Epithelial cell of esophagus (primary cell): Measurements from ENCODE around the gene ZNF33A.
"Not testable (repeated sequence)": the region's sequence is repeated elsewhere in the genome, so short reads cannot be mapped to it uniquely, and the experiment has no call there.

Experiments used
- DNase-seq: peaks from one replicate; pipeline ENCODE4 v3.0.0; 2010; ENCODE audit warnings: low read depth
- H3K4me3 ChIP-seq: 2 replicates; pipeline ENCODE4 v1.5.1; 2011; ENCODE audit warnings: mild to moderate bottlenecking, low read length, control low read depth
- TF ChIP-seq, protein P1 (sequence below): IDR thresholded peaks from 2 replicates; pipeline ENCODE4 v1.5.1; 2011; ENCODE audit warnings: low read depth, mild to moderate bottlenecking, low read length, control low read depth, inconsistent platforms; ENCODE audit not compliant: insufficient read depth; ENCODE audit errors: missing control alignments

Gene ZNF33A

DNA sequence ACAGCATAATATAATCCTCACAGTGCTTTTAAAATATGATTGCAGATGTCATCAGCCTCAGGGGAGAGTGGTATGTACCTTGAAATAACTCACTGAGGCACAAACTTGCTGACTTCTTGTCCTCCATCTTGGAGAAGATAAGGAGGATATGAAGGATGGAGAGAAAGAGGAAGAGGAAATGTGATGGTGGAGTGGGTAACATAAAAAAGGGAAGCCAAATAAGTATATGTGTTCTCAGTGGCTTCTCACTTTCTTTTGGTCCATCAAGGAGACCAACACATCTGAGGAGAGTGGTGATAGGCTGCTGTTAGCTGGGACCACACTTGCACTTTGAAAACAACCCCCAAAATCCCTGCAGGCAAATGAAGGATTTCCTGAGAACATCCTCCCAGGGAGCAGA, 62.1 kb downstream of the ZNF33A start:
- TF ChIP-seq, protein P1, sequence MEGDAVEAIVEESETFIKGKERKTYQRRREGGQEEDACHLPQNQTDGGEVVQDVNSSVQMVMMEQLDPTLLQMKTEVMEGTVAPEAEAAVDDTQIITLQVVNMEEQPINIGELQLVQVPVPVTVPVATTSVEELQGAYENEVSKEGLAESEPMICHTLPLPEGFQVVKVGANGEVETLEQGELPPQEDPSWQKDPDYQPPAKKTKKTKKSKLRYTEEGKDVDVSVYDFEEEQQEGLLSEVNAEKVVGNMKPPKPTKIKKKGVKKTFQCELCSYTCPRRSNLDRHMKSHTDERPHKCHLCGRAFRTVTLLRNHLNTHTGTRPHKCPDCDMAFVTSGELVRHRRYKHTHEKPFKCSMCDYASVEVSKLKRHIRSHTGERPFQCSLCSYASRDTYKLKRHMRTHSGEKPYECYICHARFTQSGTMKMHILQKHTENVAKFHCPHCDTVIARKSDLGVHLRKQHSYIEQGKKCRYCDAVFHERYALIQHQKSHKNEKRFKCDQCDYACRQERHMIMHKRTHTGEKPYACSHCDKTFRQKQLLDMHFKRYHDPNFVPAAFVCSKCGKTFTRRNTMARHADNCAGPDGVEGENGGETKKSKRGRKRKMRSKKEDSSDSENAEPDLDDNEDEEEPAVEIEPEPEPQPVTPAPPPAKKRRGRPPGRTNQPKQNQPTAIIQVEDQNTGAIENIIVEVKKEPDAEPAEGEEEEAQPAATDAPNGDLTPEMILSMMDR = no peak
- no peak overlapping the region for H3K4me3 ChIP-seq
- no peak for DNase-seq

DNA sequence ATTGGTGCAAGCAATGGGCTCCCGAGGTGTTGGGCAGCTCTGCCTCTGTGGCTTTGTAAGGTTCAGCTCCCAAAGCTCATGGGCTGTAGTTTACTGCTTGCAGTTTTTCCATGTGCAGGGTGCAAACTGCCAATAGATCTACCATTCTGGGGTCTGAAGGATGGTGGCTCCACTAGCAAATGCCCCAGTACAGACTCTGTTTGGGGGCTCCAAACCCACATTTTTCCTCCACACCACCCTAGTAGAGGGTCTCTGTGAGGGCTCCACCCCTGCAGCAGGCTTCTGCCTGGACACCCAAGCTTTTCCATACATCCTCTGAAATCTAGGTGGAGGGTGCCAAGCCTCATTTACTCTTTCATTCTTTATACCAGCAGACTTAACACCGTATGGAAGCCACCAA, 66.2 kb downstream of the ZNF33A start:
- TF ChIP-seq, protein P1 = no peak
- DNase-seq = no peak
- H3K4me3 ChIP-seq = no peak overlapping the region

DNA sequence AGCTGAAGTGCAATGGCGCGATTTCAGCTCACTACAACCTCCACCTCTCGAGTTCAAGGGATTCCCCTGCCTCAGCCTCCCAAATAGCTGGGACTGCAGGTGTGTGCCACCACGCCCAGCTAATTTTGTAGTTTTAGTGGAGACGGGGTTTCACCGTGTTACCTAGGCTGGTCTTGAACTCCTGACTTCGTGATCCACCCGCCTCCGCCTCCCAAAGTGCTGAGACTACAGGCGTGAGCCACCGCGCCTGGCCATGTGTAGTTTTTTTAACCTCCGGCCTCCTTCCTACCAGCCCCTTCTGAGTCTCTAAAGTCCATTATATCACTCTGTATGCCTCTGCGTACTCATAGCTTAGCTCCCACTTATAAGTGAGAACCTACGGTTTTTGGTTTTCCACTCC, 82.8 kb downstream of the ZNF33A start:
- not testable (repeated sequence) for DNase-seq, H3K4me3 ChIP-seq

DNA sequence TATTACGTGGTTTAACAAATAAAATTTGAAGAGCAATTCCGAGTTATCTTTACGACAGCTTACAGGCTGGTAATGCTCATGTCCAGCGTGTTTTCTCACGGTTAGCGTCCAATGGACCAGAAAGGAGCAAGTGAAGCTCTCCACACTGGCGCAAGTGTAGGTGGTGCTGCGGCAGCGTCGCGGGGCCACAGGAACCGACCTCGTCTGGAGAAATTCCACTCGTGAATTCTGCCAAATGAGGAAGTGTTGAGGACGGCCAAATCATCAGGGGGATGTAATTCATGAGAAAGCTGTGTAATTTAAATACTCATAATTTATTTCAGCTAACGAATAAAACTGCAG, 83.3 kb downstream of the ZNF33A start:
- DNase-seq = peak; percentile 6
- TF ChIP-seq, protein P1 = no peak
- H3K4me3 ChIP-seq = peak overlapping the region; percentile 92

DNA sequence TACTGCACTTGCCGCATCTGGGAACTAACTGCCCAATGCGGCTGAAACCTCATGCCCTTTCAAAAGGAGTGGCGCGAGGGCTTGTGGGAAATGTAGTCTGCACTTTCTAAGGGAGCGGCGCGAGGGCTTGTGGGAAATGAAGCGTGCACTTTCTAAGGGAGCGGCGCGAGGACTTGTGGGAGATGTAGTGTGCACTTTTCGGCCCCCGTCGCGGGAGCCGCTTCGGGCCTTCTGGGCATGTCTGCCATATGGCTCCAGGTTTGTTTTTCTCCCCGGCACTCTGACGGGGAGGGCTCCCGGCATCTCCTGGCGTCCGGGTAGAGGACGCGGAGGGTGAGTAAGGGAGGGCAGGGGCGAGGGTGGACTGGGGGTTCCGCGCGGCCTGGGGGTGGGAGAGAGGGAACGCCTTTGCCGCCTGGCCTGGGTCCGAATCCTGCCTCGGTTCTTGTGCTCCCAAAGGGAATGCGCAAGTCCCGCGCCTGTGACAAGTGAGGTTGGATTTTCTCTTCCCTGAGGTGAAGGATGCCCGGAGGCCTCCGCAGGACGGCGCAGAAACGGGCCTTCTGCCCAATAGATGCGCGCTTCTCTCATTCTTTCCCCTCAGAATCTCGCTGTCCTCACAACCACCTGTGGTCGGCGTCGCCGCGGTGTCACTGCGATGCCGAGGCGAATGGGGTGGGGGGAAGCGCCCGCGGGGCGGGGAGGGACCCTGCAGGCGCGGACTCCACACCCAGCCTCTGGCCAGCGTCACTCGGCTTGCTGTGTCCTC, 83.9 kb downstream of the ZNF33A start, which contains the start of gene ZNF37A:
TSS of gene ZNF37A (plus strand) at position 180 of the 769 bp plus-strand sequence. CDS start 2,281 bp downstream, outside the sequence.
- H3K4me3 ChIP-seq = peak within 1 kb of the TSS; percentile 92
- peak; percentile 99 for DNase-seq
- TF ChIP-seq, protein P1 = no peak

DNA sequence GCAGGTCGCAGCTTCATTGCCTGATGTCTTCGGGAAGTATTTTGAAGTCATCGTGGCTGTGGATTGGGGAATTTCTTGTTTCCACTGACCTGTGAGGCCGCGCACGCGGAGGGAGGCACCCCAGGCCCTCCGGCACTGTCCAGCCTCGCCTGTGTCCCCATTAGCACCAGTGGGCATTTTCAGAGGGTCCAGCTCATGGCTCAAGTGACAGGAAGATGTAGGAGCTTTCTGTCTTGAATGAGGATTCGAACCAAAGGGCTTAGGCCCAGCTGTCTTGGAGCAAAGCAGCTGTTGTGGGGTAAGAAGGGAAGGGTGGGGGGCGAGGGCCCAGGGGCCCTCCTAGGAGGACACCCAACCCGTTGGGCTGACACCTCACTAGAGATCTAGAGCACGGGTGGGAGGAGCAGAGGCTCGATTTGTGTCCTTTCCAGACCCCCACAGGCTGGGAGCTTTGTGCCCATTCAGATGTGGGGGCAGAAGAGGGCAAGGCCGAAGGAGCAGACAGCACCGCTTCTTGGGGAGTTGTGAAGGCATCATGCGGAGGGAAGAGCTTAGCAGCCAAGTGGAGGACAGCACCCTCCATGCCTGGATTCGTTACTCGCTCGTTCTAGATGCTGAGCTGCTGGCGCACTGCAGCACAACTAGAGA, 84.6 kb downstream of the ZNF33A start:
- TF ChIP-seq, protein P1 = no peak
- H3K4me3 ChIP-seq = peak overlapping the region; percentile 92
- DNase-seq = no peak

DNA sequence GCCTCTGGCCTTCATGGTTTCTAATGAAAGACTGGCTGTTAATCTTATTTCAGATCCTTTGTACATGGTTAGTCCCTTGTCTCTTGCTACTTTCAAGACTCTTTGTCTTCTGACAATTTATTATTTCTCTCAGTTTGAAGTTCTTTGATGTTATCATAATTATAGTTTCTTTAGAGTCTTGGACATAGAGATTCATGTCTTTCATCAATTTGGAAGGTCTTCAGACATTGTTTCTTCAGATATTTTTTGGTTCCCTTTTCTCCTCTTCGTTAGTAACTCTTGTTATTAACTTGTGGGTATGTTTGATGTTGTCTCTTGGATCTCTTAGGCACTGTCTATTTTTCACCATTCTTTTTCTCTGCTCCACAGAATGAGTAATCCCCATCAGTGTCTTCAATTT, 92.4 kb downstream of the ZNF33A start:
- no peak for DNase-seq
- no peak overlapping the region for H3K4me3 ChIP-seq
- TF ChIP-seq, protein P1 = no peak
